Stimulated activated CD4-positive, alpha-beta T cell treated with anti-CD3 and anti-CD28 coated beads, Interleukin-12 subunit alpha, Interleukin-12 subunit beta, amount 100 ng/mL, for 24 hours (primary cell): ENCODE data around the gene IGFBPL1.
"Not testable (repeated sequence)": the region's sequence is repeated elsewhere in the genome, so short reads cannot be mapped to it uniquely, and the experiment has no call there.

Experiments
- DNase-seq, 2 experiments: peaks; one replicate each; pipeline ENCODE4 v3.0.0-alpha.2; 2020; ENCODE audit warnings: low read depth in 2 of 2

Gene IGFBPL1, protein sequence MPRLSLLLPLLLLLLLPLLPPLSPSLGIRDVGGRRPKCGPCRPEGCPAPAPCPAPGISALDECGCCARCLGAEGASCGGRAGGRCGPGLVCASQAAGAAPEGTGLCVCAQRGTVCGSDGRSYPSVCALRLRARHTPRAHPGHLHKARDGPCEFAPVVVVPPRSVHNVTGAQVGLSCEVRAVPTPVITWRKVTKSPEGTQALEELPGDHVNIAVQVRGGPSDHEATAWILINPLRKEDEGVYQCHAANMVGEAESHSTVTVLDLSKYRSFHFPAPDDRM

DNA sequence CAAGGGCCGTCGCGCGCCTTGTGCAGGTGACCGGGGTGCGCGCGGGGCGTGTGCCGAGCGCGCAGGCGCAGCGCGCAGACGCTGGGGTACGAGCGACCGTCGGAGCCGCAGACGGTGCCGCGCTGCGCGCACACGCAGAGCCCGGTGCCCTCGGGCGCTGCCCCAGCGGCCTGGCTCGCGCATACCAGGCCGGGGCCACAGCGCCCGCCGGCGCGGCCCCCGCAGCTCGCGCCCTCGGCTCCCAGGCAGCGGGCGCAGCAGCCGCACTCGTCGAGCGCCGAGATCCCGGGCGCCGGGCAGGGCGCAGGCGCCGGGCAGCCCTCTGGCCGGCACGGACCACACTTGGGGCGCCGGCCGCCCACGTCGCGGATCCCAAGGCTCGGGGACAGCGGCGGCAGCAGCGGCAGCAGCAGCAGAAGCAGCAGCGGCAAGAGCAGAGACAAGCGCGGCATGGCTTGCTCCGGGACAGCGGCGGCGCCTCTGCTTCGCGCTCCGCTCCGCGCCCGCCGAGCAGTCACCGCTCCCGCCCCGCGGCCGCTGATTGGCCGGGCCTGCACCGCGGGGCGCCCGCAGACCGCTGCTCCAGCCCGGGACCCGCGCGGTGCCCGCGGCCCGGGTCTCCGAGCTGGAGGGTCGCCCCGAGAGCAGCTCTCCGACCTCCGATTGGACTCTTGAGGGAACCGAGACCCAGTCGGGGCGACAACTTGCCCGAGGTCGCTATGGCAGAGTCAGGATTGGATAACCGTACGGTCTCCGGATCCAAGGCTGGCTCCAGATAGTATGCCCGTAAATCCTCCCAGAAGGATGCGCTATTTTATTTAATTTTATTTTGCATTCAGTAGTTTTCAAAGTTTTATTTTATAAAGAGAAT lies at the start of gene IGFBPL1:
IGFBPL1 (minus strand) TSS at position 482 of the 871 bp plus-strand sequence; CDS start at position 452, 30 bp downstream.
- no peak for DNase-seq

DNA sequence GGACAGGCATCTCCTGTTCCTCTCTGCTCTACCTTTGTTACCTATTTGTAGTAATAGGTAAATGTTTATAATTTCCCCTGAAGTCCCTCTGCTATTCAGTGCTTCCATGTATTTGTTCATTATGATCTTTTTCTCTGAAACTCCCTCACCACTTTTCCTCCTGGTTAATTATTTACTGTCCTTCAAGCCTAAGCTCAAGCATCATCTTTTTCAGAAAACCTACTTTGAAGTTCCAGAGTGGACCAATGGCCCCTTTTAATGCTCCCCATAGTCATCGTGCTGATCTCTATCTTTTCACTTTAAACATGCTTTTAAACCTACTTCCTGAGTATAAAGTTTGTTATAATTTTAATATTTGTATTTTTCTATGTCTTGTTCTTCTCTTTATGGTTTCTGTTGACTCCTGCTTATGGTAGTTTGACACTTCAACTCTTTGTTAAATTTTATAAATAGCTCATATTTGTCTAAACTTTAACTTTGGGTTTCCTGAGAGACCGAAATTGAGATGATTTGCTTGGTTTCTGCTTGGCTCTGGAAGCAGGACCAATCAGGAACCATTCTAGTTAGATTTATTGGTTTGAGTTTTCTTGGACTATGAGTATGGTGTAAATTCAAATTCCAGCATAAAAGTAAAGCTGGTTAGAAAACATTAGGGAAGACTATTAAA lies 48.5 kb upstream of the IGFBPL1 start:
- DNase-seq: not testable (repeated sequence)

DNA sequence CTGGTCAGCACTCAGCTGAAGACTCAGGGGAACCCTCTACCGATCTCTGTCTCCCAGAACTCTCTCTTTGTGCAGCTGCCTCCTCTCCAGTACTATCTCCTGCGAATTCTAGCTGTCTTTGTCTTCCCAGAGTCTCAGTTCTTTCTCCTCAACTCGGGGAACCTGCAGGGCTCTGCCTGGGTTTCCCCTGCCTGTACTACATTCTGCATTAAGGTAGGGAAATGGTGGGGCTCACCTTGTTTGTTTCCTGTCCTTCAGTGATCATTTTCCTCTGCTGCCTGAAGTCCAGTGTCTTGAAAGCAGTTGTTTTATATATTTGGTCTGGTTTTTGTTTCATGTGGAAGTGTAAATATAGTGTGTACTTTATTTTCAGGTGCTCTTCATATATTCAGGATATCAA lies 43.1 kb upstream of the IGFBPL1 start:
- DNase-seq: no peak

DNA sequence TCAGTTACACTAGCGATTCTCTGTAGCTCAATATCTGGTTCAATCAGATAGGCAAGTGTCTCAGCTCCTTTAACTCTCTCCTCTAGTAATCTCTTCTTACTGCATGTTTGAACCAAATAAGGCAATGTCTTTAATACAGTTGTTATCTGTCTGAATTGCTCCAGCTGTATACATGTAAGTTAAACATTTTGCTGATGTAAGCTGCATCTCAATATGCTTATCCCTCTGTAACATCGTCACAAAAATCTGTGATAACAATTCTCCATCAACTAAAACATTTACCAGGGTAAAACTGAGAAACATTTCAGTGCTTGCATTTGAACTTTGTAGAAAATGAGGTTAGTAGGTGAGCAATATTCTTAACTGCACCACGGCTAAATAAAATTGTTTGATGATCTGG lies 29.6 kb upstream of the IGFBPL1 start:
- no peak for DNase-seq

DNA sequence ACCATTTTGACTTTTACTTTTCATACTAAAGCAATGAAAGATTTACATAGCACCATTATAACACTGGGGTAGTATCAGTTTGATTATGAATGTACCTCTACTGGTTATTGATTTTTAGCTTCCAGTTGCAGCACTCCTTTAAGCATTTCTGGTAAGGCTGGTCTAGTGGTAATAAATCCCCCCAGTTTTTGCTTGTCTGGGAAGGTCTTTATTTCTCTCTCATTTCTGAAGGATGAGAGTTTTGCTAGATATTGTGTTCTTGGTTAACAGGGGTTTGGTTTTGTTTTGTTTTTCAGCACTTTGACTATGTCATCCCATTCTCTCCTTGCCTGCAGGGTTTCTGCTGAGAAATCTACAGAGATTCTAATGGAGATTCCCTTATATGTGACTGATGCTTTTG lies 26.9 kb upstream of the IGFBPL1 start:
- no peak for DNase-seq

DNA sequence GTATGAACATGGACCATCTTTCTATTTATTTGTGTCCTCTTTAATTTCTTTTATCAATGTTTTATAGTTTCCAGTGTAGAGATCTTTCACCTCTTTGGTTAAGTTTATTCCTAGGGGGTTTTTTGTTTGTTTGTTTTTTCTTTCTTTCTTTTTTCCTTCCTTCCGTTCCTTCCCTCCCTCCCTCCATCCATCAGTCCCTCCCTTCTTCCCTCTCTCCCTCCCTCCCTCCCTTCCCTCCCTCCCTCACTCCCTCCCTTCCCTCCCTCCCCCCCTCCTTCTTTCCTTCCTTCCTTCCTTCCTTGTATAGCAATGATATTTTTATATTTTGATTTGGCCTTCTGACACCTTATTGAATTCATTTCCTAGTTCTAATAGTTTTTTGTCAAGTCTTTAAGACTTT lies 23.4 kb upstream of the IGFBPL1 start:
- no peak for DNase-seq

DNA sequence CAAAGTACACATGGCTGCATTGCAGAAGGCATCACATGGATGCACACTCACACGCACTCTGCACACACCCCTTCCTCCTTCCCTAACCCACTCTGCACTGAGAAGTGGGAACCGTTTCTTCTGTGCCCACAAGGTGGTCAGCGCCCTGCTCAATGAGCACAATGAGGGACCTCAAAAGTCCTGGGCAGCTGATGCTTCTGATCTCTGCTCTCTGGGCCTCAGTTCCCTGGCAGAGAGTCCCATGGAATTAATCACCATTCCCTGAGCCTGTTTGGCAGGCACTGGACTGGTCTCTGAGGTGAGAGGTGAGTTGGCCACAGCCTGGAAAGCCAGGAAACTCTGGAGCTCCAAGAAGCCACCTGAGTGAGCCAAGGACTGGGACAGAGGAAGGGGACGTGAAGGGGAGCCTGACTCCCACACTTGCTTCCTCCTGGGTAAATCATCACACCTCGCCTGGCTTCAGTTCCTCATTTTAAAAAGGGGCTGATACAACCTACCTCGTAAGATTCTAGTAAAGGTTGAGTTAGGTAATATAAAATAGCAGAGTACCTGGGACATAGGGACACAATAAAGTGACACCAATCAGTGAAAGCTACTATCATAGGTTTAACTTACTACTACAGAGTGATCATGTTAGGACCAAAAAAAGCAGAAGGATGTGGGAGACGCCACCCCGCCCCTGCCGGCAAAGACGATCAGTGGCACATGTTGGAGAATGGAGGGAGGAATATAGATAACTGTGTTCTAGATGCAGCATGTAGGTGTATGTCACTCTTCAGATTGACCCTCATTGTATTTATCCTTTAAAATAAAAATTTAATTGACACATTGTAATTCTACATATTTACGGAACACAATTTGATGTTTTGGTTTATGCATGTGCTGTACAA lies 21.1 kb upstream of the IGFBPL1 start:
- DNase-seq: no peak

DNA sequence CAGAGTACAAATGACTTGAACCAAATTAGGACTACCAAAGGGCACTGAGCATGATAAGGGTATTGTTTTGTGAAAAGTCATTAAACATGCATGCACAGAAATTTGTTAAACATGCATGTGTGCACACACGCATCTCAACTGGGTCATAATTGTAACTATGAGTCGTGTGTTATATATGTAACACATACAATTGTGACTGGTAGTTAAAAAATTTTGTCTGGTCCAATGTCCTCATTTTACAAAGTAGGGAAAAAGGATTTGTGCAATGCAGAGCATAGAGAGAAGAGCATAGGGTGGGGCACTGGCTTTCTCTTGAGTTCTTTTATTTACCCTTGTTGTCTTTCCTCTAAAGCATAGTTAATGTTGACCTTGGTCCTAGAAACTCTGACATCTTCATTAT lies 19.3 kb upstream of the IGFBPL1 start:
- DNase-seq: no peak

DNA sequence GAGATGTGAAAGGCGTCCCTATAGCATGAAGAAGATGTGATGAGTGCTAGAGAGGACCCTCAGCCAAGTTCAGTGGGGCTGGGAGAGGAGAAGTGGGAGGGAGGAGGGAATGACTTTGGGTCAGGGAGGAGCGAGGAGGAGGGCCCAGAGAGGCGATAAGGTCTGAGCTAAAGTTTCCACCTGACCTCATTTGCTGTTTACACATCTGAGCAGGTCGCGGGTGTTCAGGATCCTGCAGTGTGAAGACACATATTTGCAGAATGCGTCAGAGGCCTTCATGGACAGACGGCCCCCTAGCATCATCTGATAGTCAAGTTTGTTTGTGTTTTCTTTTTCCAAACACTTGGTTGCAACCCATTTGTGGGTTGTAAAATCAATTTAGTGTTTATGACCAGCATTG lies 18.9 kb upstream of the IGFBPL1 start:
- no peak for DNase-seq

DNA sequence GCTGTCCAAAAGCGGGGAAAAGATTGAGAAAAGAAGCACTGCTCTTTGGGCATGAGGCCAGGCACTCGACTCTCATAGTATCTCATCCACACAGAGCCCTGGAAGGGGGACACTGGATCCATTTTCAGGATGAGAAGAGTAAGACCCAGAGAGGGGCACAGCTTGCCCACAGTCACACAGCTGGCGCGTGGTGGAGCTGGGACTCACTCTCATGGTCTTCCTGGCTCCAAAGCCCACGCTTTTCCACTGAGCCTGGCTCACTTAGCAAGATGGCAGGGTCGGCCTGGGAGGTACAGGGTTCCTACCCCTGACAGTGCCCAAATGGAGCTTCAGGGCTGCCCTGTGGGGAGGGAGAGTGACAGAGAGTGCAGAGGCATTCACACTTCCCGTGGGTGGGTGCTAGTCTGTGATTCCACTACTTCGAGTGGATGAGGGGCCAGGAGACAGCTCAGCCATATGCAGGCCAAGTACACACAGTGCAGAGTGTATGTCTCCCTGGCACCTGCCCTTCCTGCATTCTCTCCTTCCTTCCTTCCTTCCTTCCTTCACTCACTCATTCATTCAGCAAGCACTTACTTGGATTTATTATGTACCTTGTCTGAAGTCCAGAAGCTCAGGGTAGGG lies 18.3 kb upstream of the IGFBPL1 start:
- no peak for DNase-seq

DNA sequence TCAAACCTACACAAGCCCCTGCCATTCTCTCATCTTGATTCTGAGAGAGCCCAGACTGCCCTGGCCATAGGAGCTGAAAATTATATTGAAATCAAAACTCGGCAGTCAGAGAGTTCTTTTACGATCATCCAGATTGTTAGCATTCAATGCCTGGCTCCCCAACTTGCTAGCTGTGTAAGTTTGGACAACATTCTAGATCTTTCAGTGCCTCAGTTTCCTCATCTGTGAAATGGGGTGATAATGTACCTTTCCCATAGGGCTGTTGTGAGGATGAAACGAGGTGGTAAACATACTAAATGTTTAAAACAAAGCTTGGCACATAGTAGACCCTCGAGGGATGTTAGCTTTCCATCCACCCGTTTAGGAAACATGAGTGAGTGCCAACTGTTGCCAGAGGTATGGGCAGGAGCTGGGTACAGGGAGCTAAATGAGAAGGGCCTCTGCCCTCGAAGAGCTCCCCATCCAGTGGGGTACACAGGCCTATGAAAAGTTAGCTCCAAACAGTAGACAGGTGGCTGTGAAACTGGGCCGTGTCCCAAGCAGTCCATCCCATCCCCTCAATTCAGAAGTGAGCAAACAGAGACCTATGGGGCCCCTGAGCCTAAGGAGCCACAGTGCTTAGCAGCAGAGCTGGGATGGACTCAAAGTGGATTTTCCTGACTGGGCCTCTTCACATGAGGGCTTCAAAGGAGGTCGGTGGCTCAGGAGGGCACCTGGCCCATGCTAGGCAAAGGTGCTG lies 17.3 kb upstream of the IGFBPL1 start:
- no peak for DNase-seq

DNA sequence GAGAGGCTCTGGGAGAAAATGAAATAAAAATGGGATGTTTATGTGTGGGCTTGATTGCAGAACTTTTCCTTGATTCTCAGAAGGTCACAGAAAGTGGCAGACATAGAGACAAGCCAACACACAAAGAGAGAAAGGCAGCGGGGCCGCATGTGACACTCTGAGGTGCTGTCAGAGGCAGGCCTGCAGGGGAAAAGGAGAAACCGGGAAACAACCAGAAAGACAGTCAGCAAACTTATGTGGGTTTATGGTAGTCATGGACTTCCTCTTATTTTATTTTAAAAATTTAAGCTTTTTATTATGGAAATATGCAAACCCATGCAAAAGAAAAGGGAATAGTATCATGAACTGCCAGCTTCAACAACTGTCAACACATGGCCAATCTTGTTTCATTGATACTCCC lies 16.3 kb upstream of the IGFBPL1 start:
- DNase-seq: no peak

DNA sequence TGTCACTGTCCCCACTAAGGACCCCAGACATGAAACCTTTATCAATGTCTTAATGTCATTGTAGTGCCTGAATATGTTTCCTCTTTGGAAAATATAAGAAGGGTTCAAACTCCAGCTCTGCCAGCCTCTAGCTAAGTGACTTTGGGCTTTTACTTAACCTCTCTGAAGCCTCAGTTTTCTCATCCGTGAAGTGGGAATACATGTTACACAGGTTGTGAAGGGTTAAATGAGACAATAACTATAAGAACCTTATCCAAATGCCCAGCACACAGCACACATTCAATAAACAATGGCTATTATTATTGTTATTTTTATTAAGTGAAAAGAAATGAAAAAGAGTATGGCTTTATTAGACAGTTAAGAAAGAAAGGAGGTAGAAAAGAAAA lies 15.7 kb upstream of the IGFBPL1 start:
- no peak for DNase-seq

DNA sequence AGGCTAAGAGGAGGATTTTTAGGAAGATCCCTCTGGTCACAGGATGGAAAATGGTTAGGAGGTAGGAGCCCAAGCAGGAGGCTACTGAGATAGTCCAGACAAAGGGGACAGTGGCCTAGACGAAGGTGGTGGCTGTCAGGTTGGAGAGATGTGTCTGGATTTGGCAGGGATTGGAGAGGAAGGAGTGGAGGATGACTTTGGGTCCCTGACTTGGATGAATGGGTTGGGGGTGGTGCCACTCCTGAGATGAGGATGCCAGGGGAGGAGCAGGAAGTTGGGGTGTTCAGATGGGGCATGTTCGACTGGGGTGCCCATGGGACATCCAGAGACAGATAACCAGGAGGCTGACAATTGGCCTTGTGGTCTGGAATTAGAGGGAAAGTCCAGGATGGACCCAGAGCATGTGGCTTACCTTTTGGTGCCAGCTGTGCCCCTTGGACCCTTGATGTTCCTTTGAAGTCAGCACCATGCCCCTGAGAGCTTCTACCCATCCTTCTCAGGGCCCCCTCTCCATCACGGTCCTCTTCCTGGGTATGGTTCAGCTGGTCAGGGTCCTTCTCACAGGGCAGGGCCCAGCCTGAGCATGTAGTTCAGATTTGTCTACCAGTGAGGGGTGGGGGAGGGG lies 15.1 kb upstream of the IGFBPL1 start:
- no peak for DNase-seq

DNA sequence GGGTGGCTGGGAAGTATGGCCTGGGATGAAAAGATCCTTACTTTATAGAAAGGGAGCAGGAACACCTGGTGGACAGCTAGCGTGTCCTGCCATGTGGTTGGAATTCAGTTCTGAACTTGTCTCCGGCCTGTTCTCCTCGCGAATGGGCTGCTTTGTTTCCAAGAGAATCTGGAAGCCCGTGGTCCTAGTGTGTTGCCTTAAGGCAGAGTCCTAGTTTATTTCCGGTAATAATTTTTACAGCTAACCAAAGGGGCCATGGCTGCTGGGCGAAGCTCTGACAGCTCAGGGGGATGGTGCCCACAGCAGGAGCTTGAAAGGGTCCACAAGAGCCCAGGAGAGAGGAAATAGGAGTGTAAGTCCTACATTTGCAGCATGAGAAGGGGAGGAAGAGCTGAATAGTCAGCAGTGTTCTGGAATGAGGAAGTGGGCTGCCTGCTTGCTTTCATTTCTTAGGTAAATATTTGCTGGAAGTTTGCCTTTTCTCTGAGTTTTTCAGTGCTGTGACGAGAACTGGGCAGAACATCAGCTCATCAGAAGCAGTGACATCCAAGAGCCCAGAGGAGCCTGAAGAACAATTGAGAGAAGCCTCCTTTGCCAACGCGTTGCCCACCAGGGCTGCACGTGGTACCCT lies 13.1 kb upstream of the IGFBPL1 start:
- no peak for DNase-seq

DNA sequence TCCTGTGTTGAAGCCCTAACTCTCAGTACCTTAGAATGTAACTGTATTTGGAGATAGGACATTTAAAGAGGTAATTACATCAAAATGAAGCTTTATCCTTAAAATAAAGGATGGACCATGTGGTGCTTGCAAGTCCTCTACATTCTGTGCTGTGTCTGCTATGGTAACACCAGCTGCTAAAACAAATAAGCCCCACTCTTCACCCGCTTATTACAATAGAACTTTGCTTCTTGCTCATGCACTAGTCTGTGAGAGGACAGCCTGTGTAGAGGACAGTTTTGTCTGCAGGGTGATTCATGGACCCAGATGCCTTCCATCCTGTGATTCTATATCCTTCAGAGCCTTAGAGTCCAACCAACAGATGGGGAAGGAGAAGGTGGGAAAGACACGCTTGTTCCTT lies 12.5 kb upstream of the IGFBPL1 start:
- DNase-seq: no peak

DNA sequence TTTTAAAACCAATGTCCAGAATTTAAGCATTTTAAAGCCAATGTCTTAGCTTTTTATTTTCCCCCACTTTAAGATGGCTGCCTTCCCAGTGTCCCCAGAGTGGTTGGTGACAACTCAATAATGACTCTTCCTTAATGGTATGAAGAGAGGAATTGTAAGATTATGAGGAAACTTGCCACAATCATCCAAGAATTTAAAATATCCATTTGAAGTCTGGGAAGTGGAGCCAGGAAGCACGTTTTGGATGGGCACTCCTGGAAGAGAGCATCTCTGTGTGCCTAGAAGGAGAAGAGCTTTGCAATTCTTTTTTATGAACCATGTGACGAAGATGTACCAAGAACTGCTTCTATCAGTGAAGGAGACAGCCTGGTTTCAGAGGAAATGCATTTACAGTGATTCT lies 11.3 kb upstream of the IGFBPL1 start:
- DNase-seq: no peak

DNA sequence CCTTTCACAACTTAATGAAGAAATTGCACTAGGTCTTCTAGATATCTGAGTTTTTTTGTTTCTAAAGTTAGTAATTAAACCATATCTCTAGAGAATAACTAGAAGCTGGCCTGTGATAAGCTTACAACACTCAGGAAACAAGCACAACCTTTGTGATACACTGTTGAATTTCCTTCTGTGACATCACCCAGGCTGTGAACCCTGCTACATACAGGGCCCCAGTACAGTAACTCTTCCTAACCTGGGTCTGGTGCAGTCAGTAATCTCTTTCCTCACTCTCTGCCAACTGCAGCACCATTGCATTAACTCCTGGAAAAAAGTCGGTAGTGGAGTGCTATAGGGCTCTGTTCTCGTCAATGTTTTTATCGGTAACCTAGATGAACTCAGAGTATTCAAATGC lies 10.6 kb upstream of the IGFBPL1 start:
- no peak for DNase-seq

DNA sequence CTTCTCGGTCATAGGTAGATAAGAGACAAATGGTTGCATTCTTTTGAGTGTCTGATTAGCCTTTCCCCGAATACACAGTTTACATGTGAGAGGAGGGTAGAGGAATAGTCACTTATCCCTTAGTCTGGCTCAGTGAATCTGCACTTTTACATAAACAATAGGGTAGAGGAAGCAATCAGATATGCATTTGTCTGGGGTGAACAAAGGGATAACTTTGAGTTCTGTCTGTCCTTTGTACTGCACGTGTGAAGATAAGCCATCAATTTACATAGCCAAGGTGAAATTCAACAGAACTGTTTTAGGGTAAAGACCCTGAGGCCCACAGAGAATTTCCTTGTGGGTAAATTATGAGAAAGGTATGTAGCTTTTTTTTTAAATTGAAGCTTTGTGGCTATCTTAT lies 10.1 kb upstream of the IGFBPL1 start:
- no peak for DNase-seq
